Measurements from ENCODE around the gene IL17C. TPM values are rescaled to one million over a fixed set of nuclear protein-coding genes. Genes with fewer than 3 reads are reported as not detected.

The IL17C gene
- total RNA-seq, 1 experiment from 2014 or later: not detected

GRCh38 chr16:88645455-88645854 lies 7.1 kb downstream of the IL17C start:
- no peak for DNase-seq (ENCODE audit: low read depth)

- no peak for DNase-seq (ENCODE audit: low read depth)
These were observed 7.6 kb downstream of the IL17C start for GRCh38 chr16:88645941-88646340.

- DNase-seq (ENCODE audit: low read depth): no peak
These were observed 8.1 kb downstream of the IL17C start for GRCh38 chr16:88646345-88647034.

DNA sequence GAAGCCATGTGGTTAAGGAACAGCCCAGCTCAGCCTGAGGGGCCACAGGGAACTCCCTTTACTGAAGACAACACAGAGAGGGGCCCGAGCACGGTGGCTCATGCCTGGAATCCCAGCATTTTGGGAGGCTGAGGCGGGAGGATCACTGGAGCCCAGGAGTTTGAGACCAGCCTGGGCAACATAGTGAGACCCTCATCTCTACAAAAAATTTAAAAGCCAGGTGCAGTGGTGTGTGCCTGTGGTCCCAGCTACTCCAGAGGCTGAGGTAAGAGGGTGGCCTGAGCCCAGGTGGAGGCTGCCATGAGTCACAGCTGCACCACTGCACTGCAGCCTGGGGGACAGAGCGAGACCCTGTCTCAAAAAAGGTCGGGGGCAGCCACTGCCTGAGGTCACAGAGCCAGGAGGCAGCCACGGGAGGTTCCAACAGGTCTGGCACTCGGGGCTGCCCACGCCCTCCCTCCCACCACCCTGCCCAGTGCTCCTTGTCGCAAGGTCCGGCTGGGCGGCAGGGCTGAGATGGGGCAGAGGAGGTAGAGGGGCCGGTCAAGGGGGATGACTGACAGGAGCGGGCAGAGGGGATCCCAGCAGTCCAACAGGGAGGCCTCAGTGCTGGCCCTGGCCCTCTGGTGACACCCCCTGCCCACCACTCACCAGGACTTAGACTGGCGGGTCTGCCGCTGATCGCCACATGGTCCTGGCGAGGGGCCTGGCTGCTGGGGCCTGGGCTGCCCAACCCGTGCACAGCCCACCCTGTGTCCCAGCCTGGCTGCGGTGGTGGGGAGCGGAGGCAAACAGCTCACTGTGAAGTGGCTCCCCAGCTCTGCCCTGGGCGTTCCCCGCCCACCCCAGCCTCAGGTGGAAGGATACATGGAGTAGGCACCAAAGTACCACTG lies 9.1 kb downstream of the IL17C start:
- no peak for DNase-seq (ENCODE audit: low read depth)

- no peak for DNase-seq (ENCODE audit: low read depth)
These were observed 11.0 kb downstream of the IL17C start for GRCh38 chr16:88649195-88649923.

DNA sequence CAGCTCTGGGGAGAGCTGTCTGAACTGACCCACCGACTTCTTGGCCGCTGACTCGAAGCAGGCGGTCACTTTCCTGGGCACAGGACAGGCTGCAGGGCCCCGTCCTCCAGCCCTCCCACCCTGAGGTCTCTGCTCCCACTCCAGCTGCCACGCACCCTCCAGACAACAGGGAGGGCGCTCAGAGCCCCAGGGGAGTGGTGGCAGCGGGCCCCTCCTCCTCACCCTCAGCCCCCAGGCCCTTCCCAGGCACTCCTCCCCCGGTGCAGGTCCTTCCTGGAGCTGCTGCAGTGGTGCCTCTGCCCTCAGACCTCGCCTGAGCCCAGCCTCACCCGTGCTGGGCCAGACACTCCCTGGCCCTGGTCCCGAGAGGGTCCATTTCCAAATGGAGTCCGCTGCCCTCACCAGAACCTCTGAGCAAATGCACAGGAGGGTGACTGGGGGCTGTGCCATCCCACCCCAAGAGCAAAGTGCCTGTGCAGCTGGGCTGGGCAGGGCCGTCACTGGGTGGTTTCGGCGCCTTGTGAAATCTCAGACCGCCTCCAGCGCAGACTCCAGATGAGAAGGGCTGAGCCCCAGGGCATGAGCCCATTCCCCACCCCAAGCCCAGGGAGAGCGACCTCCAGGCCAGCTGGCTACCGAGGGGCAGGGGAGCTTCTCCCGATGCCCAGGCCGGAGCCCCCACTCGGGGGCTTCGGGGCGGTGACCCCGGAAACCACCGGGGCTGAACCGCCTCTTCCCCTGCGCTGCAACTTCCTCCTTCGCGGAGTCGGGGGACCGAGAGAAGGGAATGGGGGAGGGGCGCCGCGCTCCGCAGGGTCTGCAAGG lies 11.8 kb downstream of the IL17C start:
- DNase-seq (ENCODE audit: low read depth): no peak

- DNase-seq (ENCODE audit: low read depth): no peak
These were observed 12.4 kb downstream of the IL17C start, which contains the start of gene CYBA for GRCh38 chr16:88650749-88651275. Gene CYBA, minus strand, starts transcription at chr16:88651053. Its CDS starts 40 bp downstream, at chr16:88651013.

- DNase-seq (ENCODE audit: low read depth): no peak
These were observed 13.1 kb downstream of the IL17C start for GRCh38 chr16:88651276-88651988.

- no peak for DNase-seq (ENCODE audit: low read depth)
These were observed 13.8 kb downstream of the IL17C start for GRCh38 chr16:88651989-88652761.

DNA sequence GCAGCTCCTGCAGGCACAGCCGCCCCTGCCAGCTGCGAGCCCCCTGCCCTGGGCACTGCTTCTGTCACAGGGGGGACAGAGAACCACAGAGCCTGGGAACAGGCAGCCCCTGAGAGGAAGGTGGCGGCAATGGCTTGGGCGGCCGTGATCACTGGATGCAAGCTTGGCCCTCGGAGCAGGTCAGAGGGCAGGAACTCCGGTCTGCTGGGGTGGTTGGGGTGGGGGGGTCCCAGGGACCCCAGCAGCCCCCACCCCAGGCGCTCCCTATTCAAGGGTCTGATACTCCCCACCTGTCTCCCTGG lies 14.3 kb downstream of the IL17C start:
- DNase-seq (ENCODE audit: low read depth): no peak

GRCh38 chr16:88653101-88653500 lies 14.7 kb downstream of the IL17C start:
- DNase-seq (ENCODE audit: low read depth): no peak

- DNase-seq (ENCODE audit: low read depth): no peak
These were observed 15.4 kb downstream of the IL17C start for GRCh38 chr16:88653596-88654362.

DNA sequence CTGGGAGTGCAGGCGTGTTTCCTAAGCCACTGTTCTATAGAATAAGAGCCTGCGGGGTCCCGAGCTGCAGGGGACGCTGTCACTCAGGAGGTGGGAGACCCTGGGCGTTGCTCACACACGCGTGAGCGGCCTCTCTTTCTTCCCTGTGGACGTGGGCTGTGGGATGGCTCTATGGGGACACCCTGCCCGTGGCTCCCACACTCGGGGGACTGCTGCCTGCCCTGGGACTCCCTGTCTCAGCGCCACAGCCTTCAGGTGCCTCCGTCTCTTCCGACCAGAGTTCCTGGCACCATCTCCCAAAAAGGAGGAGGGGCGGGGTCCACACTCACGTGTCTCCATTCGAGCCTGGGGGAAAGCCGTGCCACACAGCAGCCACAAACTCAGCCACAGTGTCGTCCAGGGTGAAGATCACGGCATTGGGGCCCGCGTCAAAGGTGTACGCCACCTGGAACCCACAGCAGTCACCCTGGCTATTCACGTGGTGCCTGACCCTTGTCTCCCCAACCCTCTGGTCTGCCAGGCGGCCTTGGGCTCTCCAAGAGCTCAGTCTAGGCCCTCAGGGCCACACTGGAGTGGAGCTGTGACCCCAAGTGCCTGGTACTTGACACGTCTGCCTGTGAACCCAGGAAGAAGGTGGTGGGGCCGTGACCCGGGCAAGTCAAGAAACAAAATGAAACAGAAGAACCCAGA lies 16.1 kb downstream of the IL17C start:
- no peak for DNase-seq (ENCODE audit: low read depth)

GRCh38 chr16:88655053-88655732 lies 16.8 kb downstream of the IL17C start:
- DNase-seq (ENCODE audit: low read depth): no peak

DNA sequence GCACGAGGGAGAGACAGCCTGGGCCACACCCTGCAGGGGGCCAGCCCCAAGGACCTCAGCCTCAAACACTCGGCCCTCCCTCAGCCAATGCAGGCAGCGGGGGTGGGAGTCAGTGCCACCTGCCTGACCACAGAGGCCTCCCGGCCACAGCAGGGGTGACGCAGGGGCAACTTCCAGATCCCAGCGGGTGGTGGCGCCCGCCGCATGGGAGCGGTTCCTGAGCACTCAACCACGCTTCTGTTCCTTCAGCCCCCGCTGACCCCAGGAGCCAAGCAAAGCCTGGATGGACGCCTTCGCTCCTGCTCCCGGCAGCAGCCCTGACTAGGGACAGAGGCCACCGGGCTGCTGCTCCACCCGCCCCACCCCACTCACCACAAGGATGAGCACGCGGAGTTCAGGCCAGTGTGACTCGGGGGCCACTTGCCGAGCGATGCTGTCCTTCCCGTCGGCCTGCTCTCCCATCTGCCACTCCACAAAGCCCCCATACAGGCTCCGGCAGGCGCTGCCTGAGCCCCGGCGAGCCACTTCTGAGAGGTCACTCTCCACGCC lies 17.4 kb downstream of the IL17C start:
- no peak for DNase-seq (ENCODE audit: low read depth)

DNA sequence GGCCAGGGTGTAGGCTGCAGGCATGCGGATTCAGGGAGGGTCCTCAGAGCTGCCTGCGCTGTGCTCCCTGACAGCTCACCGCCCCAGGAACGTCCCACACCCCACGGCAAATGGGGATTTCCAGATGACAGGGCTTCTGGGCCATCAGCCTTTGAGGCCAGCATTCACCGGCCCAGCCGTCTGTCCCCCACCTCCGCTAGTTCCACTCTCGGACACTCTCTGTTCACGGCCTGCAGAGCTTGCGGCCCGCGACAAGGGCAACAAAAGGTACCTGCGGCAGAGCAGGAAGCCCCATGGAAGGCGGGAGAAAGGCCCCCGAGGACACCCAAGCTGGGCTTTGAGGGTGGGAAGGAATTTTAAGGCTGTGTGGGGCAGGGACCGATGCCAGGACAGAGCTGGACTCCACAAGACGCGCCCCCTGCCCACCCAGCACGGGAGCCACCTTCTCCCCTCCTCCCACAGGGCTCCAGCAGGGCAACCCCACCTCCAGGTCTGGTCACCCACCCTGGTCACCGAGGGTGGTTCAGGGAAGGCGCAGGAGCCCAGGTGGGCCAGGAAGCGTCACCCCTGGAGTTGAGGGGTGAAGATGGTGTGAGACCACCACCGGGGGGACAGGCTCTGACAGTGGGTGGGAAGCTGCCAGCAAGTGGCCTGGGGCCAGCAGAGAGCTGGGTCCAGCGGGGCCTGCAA lies 18.1 kb downstream of the IL17C start:
- DNase-seq (ENCODE audit: low read depth): no peak

GRCh38 chr16:88657371-88657770 lies 19.0 kb downstream of the IL17C start:
- no peak for DNase-seq (ENCODE audit: low read depth)

All from M059J (cell line).